Frontal cortex (tissue), 4 donors: ENCODE results near the gene DMAC2. TPM values are rescaled to one million over a fixed set of nuclear protein-coding genes. Genes with fewer than 3 reads are reported as not detected.
"Not testable (repeated sequence)": the region's sequence is repeated elsewhere in the genome, so short reads cannot be mapped to it uniquely, and the experiment has no call there.

Experiments used
- DNase-seq, 2 donors: peaks; one replicate each; pipeline ENCODE4 v3.0.0; 2012; ENCODE audit warnings: low spot score in 2 of 2
- FAIRE-seq: peaks from 2 replicates; lab custom pipeline; 2012; peaks lifted over from hg19 to GRCh38; lab: Jason Lieb, UNC
- total RNA-seq: library from RNA; depleted of rRNA; stranded (reverse); fragments of >200 nt; gene quantifications from one replicate; pipeline ENCODE4 v1.2.3, GENCODE V29; 2014
- donor health status: control.
- donor health status: control.
- donor health status: control.

Gene DMAC2
- total RNA-seq, 1 donor from 2014 or later, result 15.5 TPM

DNA sequence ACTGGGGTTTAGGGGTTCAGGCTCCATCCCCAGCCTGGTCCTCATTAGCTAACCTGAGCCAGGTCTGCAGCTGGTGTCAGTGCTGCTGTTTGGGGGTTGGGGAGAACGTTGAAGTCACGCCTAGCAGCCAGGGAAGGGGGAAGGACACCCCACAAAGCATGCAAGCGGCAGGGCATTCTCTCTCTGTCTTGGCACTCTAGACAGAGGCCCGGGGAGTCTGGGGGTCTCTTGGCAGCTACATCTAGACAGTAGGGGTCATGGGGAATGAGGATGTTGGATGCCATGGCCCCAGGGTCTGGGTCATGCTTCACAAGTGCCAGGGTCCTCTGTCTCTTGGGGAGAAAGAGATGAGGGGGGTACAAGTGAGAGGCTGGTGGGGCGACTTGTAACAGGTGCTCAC is 5.9 kb upstream of the DMAC2 start:
- no peak for FAIRE-seq
- DNase-seq, result no peak

DNA sequence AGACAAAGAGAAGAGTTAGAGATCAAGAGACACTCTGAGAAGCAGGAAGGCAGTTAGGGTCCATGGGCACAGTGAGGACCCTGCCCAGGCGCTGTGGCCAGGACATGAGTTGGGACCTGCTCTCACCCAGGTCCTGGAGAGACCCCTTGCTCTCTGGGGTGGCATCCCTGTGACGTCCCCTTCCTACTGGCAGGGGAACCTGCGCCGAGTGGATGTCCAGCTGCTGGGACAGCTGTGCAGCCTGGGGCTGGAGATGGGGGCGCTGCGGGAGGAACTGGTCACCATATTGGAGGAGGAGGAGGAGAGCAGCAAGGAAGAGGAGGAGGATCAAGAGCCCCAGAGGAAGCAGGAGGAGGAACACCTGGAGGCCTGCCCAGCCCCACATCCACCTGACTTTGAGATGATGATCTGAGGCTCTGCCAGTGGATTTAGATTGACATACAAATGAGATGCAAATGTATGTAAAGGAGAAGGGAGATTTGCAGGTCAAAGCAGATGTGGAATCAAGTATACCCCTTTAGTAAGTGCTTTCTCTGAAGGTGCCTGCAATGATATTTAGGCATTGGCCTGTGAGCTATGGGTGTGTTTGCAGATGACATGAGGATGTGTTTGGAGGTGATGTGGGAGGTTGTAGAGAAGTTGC is 4.2 kb upstream of the DMAC2 start:
- FAIRE-seq, result no peak
- no peak for DNase-seq

DNA sequence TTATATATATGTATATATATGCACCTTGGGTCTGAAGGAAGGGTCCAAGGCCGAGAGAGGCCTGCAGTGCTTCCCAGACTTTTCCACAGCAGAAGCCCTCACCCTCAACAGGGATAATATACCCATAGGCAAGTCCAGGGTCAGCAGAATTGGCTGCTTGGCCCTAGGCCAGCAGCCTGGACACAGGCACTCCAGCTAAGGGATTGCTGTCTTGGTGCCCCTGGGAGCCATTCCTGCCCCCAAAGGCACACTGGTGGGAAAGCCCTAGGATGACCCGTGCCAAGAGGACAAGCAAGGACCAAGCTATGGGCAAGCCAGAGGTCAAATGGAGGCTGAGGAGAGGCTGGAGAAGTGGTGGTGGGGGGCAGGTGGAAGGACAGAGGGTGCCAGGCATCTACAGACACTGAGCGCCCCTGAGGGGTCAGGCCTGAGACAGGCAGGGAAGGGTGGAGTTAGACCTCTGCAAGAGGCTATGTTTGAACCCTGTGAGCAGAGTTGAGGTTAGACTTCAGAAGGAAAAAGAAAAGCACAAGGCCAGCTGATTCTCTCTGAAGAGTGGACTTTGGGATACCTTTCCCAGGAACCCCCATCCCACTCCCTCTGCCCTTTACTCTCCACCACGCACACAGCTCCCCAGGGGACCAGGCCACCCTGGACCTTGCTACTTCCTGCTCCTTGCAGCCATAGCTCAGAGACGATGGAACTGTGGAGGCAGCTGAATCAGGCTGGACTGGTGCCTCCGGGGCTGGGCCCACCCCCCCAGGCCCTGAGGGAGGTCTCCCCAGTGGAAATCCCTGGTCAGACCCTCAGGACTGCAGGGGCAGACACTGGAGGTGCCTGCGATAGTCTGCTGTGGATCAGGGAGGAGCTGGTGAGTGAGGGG is 3.0 kb upstream of the DMAC2 start, which contains the start of gene ERICH4:
Gene ERICH4, plus strand, starts transcription at position 684 of the 883 bp plus-strand sequence. Its CDS starts 14 bp downstream, at position 698.
- FAIRE-seq, result no peak
- no peak for DNase-seq

DNA sequence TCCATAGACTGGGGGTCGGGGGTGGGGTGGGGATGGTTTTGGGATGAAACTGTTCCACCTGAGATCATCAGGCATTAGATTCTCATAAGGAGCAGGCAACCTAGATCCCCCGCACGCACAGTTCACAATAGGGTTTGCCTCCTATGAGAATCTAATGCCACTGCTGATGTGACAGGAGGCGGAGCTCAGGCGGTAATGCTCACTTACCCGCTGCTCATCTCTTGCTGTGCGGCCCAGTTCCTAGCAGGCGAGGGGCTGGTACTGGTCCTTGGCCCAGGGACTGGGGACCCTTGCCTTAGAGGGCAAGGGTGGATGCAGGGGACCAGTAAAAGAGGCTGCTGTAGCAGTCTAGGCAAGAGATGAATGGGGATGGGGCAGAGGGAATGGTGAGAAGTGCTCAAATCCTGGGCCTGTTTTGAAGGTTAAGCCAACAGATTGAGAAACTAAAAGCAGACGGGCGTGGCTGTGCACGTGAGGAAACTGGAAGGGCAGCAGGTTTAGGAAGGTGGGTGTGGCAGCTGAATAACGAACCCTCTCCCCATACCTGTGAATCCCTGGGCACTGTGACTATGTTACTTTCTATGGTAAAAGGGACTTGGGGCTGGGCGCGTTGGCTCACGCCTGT is 1.7 kb upstream of the DMAC2 start:
- DNase-seq (no peak), FAIRE-seq (no peak)

DNA sequence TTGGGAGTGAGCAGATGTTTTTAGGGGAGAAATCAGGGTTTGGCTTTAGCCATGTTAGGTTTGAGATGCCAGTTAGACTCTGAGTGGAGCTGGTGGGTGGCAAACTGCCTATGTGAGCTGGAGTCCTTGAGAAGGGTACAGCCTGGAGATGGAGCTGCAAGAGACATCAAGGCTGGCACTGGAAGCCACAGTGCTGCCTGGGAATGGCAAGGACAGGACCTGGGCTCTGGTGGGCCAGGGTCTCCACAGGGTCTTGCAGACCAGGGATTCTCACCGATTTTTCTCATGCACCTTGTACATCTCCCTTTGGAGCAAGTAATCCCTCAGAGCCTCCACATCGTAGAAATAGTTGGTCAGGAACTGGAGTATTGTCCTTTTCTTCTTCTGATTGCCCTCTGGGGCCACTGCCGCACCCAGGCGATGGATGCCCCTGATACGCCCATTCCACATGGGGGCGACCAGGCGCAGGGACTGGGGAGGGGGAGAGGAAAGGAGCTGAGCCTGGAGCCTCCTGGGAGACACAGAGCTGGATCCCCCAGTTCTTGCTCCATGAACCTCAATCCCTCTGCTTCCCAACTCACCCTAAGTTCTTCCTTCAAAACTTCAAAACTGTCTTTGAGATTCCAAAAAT is 1.7 kb downstream of the DMAC2 start:
- FAIRE-seq (no peak), DNase-seq (no peak)

DNA sequence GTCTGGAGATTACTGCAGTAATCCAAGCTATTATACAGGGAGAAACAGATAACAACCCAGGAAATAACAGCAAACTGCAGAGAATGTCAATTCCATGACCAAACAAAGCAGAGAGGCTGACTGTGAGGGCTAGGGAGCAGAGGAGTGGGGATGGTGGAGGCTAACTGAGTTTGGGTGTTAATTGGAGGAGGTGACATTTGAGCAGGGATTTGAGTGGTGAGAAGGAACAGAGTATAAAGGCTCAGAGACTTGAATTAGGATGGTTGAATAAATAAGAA is 3.1 kb downstream of the DMAC2 start:
- no peak for DNase-seq
- no peak for FAIRE-seq

DNA sequence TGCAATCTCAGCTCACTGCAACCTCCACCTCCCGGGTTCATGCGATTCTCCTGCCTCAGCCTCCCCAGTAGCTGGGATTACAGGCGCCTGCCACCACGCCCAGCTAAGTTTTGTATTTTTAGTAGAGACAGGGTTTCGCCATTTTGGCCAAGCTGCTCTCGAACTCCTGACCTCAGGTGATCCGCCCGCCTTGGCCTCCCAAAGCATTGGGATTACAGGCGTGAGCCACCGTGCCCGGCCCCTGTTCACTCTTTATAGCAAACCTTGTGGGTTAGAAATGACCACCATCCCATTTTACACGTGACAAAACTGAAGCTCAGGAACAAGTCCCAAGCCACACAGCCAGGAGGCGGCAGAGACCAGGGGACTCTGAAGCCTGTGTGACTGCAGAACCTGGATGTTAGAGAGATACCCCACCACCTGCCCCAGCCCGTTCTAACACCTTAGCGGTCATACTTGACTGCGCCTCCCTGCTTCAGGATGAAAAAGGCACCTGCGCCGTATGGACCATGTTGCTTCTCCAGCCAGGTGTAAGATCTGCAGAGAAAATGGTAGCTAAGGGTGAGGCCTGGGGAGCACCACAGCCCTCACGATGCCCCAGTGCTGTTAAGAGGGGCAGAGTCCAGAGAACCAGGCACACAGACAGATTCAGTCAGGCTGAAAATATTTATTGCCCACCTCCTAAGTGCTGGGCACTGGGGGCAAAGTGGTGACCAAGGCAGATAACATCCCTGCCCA is 3.6 kb downstream of the DMAC2 start:
- FAIRE-seq, result no peak
- DNase-seq, result no peak

DNA sequence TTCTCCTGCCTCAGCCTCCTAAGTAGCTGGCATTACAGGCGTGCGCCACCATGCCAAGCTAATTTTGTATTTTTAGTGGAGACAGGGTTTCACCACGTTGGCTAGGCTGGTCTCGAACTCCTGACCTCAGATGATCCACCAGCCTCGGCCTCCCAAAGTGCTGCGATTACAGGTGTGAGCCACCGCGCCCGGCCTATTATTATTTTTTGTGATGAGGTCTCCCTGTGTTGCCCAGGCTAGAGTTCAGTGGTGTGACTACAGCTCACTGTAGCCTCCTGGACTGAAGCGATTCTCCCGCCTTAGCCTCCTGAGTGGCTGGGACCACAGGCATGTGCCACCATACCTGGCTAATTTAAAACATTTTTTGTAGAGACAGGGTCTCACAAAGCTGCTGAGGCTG is 4.3 kb downstream of the DMAC2 start:
- DNase-seq, FAIRE-seq: not testable (repeated sequence)

DNA sequence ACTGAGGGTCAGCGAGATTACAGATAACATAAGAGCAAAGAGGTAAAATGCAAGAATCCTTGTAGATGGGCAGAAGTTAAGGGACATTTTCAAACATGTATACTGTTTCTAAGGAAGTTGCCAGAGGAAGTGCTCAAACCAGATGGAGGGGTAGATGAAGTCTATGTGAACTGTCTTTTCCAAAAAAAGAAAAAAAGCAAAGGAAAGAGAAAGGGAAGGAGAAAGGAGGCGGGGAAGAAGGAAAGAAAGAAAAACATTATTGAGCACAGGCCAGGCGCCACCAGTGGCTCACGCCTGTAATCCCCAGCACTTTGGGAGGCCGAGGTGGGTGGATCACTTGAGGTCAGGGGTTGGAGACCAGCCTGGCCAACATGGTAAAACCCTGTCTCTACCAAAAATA is 5.3 kb downstream of the DMAC2 start:
- no peak for FAIRE-seq
- DNase-seq, result no peak

DNA sequence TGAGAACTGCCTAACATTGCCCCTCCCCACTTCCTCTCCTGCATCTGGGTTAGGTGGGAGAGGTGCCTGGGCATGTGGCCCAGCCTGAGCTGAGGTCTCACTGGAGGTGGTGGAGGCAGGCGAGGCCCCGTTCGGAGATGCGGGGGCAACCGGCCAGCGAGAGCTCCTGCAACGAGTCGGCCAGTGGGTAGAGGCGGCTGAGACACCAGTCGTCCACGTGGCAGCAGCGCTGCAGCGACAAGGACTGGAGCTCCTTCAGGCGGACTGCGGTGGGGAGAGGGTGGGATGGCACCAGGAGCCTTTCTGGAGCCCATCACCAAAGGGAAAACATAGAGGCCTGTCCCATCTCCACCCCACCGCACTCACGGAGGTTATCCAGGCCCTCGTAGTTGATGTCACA is 6.5 kb downstream of the DMAC2 start:
- FAIRE-seq, result no peak
- no peak for DNase-seq

DNA sequence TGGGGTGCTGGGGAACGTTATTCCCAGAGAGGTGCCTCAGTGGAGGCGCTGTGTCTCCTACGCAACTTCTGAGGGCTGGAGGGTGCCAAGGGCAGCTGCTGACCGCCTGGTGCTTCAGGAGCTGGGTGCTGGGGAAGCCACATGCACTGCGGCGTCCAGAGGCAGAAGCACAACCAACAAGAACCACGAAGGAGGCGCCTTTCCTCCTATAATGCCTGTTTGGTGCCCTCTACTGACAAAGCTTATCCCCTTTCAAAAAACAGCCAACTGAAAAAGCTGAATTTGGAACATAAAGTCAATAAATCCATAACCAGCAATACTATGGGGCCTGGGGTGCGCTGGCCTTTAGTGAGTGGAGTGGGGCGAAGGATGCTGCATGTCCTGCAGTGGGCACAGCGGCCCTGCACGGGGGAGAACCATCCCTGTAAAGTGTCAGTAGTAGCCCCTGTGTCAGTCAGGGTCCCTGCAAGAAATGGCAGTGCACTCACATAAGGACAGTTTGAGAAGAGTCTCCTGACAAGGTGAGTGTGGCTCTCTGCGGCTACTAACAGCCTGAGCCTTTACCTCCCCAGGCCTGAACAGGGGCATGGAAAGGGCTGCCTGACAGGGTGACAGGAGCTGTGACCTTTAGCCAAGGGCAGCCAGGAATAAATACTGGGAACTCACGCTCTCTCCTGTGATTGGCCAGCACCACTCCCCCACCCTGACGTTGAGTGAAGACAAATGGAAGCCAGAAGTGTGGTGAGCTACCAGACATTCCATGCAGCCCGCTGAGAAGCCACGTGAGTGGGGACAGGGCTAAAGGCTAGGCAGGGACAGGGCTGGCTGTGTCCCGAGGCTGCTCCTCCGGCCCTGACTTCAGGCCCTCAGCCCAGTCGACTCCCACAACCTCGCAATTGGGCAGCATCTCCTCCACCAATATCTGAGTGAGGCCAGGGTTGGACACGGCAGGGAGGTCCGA is 8.0 kb downstream of the DMAC2 start:
- DNase-seq, result peak in 1 of 2 donors; percentile 51
- FAIRE-seq, result no peak

DNA sequence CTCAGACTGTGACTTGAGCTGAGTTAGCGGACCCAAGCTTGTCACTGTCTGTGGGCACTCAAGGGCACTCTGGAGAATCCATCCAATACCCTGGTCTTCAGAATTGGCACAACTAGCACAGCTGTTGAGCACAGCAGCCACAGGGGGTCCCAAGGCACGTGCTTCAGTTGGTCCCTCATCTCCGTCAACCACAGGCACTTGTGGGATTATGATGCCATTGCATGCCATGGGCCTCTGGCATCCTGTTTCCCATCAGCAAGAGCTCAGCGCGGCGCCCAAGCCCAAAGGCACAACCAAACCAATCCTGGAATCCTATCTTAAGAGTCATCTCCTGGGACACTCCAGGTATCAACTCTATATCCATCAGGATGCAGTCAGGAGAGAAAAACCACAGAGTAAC is 8.8 kb downstream of the DMAC2 start:
- FAIRE-seq (no peak), DNase-seq (no peak)

DNA sequence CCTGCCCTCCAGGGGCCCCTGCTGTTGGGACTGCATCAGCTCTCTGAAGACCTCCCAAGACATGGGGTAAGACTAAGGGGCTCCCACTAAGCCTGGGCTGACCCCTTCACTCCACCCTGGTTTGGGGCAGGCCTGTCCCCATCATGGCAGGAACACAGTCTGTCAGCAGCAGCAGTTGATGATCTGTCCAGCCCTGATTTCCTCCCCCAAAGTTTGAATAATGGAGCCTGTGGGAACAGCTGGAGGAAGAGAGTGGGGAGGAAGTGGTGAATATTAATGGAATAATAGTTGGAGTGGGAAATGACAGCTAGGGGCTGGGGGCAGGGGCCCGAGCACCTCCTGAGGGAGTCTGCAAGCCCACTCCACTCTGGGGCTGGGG is 11.2 kb downstream of the DMAC2 start:
- no peak for FAIRE-seq
- DNase-seq, result no peak

DNA sequence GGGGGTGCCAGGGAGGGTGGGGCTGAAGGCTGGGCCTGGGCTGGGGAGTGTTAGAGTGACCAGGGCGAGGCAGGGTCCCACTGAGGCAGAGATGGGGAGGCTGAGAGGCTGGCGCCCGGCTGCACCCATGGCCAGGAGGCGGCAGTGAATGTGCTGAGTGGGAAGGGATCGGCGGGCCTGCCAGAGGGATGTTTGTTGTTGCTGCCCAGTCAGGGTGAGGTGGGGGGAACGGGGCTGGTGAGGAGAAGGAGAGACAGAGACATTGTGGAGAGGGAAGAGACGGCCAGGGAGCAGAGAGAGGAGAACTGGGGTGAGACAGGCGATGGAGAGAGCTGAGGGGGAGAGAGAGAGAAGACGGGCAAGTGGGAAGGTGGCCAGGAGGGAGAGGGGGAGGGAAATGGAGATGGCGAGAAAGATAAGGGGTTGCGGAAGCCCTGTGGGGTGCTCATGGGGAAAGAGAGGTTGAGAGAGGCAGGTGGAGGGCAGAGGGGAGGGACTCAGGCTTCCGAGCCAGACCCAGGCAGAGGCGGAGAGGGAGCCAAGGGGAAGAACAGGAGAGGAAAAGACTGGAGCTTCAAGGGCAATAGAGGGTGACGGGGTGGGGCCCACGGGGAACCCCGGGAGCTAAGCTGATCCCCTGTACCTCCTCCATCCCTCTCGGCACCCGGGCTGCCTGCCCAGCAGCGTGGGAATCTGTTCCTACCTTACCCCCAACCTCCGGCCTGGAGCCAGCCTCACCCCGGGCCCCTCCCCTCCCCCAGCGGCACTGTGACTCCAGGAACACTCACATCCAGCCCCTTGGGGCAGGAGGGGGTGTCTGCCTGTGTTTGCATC is 11.8 kb downstream of the DMAC2 start:
- DNase-seq, result peak in 1 of 2 donors; percentile 47
- no peak for FAIRE-seq

DNA sequence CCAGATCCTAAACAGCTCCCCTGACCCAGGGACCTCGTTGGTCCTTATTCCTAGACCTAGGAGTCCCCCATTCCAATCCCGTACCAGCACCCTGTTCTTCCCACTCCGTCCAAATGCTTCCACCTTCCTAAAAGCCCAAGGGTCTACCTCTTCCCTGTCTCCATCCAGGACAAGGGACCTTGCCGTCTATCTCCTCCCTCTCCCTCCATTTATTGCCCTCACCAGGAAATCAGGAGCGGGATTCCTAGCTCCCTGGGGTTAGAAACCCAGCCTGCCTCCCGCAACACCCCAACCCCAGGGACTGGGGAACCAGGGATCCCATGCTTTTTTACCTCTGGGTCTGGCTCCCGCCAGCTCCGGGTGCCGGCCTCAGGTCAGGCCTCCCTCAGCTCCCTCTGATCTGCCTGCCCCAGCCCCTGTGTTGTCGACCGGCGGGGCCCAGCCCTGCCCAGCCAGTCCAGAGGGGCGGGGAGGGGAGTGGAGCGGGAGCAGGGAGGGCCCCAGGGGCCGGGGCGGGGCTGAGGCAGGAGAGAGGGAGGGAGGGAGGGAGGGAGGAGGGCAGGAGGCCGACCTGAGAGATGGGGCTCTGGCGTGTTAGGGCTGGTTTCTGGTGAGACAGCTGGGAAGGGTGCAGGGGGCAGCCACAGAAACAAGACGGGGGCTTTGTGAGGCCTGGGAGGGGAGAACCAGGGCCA is 12.6 kb downstream of the DMAC2 start, which contains the start of gene B3GNT8:
Gene B3GNT8, minus strand, starts transcription at position 423 of the 695 bp plus-strand sequence. CDS start 596 bp downstream, outside the sequence.
- DNase-seq, result peak in 1 of 2 donors; percentile 49
- no peak for FAIRE-seq

DNA sequence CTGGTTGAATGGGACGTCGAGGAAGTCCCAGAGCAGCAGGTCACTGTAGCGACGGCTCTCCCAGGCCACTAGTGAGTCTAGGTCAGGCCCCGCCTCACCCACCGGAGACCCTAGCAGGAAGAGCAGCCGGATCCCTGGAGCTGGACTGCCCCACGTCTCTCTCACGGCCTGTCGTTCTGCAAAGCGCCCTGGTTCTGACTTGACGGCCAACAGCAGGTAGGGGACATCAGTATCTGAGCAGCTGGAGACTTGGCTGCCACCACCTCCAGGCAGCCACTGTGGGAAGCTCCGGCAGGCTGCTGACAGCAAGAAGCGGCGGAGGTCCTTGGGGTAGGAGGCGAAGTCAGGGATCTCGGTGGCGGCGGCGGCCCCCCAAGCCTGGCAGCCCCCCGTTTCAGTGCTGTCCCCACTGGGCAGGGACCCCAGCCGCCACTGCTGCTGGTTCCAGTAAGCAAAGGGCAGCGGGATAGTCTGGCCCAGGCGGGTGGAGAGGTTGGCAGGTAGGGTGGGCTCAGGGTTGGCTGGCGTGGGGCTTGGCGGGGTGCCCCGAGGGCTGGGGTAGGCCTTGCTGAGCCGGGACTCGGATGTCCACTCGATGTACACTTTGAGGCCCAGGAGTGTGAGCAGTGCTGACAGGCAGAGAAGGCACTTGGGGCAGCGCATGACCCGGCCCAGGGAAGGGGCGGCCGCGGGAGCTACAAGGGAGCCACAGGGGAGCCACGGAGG is 13.4 kb downstream of the DMAC2 start:
- DNase-seq (no peak), FAIRE-seq (no peak)
